H1 (cell line): ENCODE data around the gene METTL9. TPM values are rescaled to one million over a fixed set of nuclear protein-coding genes. Genes with fewer than 3 reads are reported as not detected.

Source experiments
- CHD7 ChIP-seq: fragments of 300-600 bp; sonication (generic); IDR thresholded peaks from 2 replicates; pipeline ENCODE4 v1.7.1; 2012; ENCODE audit warnings: low read length, moderate library complexity, mild to moderate bottlenecking, inconsistent platforms; ENCODE audit not compliant: insufficient replicate concordance
- KDM1A ChIP-seq: fragments of 200-600, 300-600 bp; sonication (generic); IDR thresholded peaks from 2 replicates; pipeline ENCODE4 v1.7.1; 2016; ENCODE audit warnings: mild to moderate bottlenecking, low read length, borderline replicate concordance
- polyA plus RNA-seq, 7 experiments: library from polyadenylated mRNA; depleted of rRNA in 3 of 7; stranded (reverse) in 5 of 7; unstranded in 2 of 7; fragments of >200 nt in 5 of 7; fragments of 200-250 nt in 2 of 7; gene quantifications; 1 replicate in 5 of 7; 2 replicates in 1 of 7; 4 replicates in 1 of 7; pipeline versions ENCODE4 v1.2.1 to v1.2.3, GENCODE V29; 2011 to 2013; ENCODE audit warnings: missing spikeins in 2 of 7, mixed read lengths in 2 of 7
- total RNA-seq: library from RNA; stranded (reverse); fragmentation: NEBNext Ultra II Directional; extraction: Animal tissue kit (Norgen Biotek cat#: 25700); gene quantifications from 2 replicates; pipeline ENCODE4 v1.2.1, GENCODE V29; 2021

Gene METTL9
- total and polyA plus RNA-seq, 2 of the 8 experiments (the other 6 are each of a cell fraction or from before 2014, with no cell fraction given), result 45.4 to 112 TPM

GRCh38 chr16:21610766-21611165, 11.4 kb downstream of the METTL9 start (continued):
- TF ChIP-seq CHD7 (no peak), KDM1A (no peak)
